Smooth muscle cell of the brain vasculature (primary cell): Measurements from ENCODE around the gene HDC.

Experiments
- DNase-seq: peaks from one replicate; pipeline ENCODE4 v3.0.0-alpha.2; 2012; ENCODE audit warnings: low read depth, low spot score

The HDC gene

GRCh38 chr15:50225057-50225456 lies 40.5 kb downstream of the HDC start:
- no peak for DNase-seq

- DNase-seq, result no peak
Observed at GRCh38 chr15:50224606-50225005, 40.9 kb downstream of the HDC start.

GRCh38 chr15:50222181-50222580 lies 43.3 kb downstream of the HDC start:
- no peak for DNase-seq

- no peak for DNase-seq
Observed at GRCh38 chr15:50219820-50220219, 45.7 kb downstream of the HDC start.

GRCh38 chr15:50218691-50219090 lies 46.8 kb downstream of the HDC start:
- DNase-seq, result no peak

- no peak for DNase-seq
Observed at GRCh38 chr15:50218291-50218690, 47.2 kb downstream of the HDC start.

- no peak for DNase-seq
Observed at GRCh38 chr15:50210462-50211157, 54.9 kb downstream of the HDC start.

- DNase-seq, result no peak
Observed at GRCh38 chr15:50209809-50210208, 55.7 kb downstream of the HDC start.

GRCh38 chr15:50206020-50206419 lies 59.5 kb downstream of the HDC start:
- no peak for DNase-seq

- DNase-seq, result no peak
Observed at GRCh38 chr15:50202003-50202402, 63.5 kb downstream of the HDC start.

- no peak for DNase-seq
Observed at GRCh38 chr15:50192926-50193620, 72.5 kb downstream of the HDC start.

GRCh38 chr15:50192164-50192563 lies 73.4 kb downstream of the HDC start:
- DNase-seq, result no peak
